Stomach (tissue), 4 donors: ENCODE data around the gene ELOVL1.

Source experiments
- CTCF ChIP-seq, 7 experiments: fragments of 450-650 bp in 4 of 7; fragments of 200-600 bp in 3 of 7; sonication (generic) in 3 of 7; IDR thresholded peaks; one replicate each; pipeline ENCODE4 v1.5.1; 2016 to 2019; ENCODE audit warnings: antibody characterized with exemption in 7 of 7, control low read depth in 2 of 7, mild to moderate bottlenecking in 1 of 7
- EP300 ChIP-seq: sonication (generic); formaldehyde crosslinking; IDR thresholded peaks from one replicate; pipeline ENCODE4 v1.6.1; 2017; ENCODE audit warnings: antibody characterized with exemption
- POLR2A ChIP-seq, 4 donors: fragments of 450-650 bp; IDR thresholded peaks; one replicate each; pipeline ENCODE4 v1.6.1; 2016; ENCODE audit warnings: antibody characterized with exemption in 4 of 4, control low read depth in 2 of 4, mild to moderate bottlenecking in 1 of 4, moderate library complexity in 1 of 4
- POLR2AphosphoS5 ChIP-seq, 3 donors: sonication (generic); formaldehyde crosslinking; IDR thresholded peaks; one replicate each; pipeline ENCODE4 v1.6.1; 2016; ENCODE audit warnings: antibody characterized with exemption in 3 of 3

DNA sequence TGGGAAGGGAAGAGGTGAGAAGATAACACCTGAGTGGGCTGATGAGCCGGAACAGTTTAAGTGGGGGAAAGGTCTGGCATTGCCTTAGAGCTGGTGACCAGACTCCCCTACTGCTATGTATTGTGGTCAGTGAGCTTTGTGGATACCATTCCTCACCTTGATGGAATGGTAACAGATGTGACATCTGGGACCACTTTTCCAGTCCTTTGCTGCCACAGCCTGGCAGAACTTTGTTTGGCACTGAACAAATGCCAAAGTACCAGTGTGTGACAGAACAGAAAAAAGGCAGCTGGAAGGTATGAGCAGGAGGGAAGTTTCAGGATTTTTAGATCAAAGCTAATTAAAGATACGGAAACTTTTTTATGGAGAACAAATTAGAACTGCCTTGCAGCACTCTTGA, 15.6 kb upstream of the ELOVL1 start:
- TF ChIP-seq POLR2A (IDR thresholded peaks at IDR 0.05) (no peak), CTCF (IDR thresholded peaks at IDR 0.05) (peak in 1 of 7 experiments; percentile 29), POLR2AphosphoS5 (IDR thresholded peaks at IDR 0.05) (no peak), EP300 (no peak)
